NCI-H2196 treated with DMSO at 0.1 percent for 48 hours (cell line): ENCODE results near the gene AP4E1.
"Not testable (repeated sequence)": the region's sequence is repeated elsewhere in the genome, so short reads cannot be mapped to it uniquely, and the experiment has no call there.

Source experiments
- DNase-seq: peaks from one replicate; lab custom pipeline; 2025; ENCODE audit not compliant: unreplicated experiment; lab: John Stamatoyannopoulos, UW

The AP4E1 gene

DNA sequence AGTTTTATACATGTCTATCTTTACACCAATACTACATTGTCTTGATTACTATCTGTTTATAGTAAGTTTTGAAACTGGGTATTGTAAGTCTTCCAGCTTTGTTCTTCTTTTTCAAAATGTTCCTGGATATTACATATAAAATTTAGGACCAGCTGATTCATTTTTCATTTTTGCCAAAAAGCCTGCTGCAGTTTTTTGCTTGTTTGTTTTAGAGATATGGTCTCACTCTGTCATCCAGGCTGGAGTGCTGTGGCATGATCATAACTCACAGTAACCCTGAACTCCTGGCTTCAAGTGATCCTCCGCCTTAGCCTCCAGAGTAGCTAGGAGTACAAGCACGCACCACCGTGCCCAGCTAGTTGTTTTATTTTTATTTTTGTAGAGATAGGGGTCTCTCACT is 20.4 kb upstream of the AP4E1 start:
- no peak for DNase-seq

DNA sequence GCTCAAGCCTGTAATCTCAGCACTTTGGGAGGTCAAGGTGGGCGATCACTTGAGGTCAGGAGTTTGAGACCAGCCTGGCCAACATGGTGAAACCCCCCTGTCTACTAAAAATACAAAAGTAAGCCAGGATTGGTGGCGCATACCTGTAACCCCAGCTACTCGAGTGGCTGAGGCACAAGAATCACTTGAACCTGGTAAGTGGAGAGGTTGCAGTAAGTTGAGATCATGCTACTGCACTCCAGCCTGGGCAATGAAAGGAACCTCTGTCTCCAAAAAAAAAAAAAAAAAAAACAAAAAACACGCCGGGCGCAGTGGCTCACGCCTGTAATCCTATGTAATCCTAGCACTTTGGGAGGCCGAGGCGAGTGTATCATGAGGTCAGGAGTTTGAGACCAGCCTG is 18.9 kb upstream of the AP4E1 start:
- no peak for DNase-seq

DNA sequence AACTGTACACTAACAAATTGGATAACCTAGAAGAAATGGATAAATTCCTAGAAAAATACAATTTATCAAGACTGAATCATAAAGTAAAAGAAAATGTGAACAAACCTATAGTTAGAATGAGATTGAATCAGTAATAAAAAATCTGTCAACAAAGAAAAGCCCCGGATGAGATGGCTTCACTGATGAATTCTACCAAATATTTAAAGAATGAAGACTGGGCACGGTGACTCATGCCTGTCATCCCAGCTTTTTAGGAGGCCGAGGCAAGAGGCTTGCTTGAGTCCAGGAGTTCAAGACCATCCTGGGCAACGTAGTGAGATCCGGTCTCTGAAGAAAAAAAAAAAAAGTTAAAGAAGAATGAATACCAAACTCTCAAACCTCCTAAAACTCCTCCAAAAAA is 17.7 kb upstream of the AP4E1 start:
- no peak for DNase-seq

DNA sequence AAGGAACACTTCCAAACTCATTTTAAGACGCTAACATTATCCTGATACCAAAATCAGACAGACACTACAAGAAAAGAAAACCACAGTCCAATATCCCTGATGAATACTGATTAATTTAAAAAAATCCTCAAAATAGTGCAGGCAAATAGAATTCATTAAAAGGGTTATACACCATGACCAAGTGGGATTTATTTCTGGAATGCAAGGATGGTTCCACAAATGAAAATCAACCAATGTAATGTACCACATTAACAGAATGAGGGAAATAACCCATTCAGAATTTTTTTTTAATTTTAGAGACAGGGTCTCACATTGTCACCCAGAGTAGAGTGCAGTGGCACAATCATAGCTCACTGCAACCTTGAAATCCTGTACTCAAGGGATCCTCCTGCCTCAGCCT is 17.3 kb upstream of the AP4E1 start:
- no peak for DNase-seq

DNA sequence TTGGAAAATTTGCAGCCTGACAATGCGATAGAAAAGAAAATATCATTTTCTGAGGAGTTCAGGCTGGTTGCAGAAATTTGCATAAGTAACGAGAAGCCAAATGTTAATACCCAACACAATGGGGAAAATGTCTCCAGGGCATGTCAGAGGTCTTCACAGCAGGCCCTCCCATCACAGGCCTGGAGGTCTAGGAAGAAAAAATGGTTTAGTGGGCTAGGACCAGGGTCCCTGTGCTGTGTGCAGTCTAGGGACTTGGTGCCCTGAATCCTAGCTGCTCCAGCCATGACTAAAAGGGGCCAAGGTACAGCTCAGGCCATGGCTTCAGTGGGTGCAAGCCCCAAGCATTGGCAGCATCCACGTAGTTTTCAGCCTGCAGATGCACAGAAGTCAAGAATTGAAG is 14.5 kb upstream of the AP4E1 start:
- no peak for DNase-seq

DNA sequence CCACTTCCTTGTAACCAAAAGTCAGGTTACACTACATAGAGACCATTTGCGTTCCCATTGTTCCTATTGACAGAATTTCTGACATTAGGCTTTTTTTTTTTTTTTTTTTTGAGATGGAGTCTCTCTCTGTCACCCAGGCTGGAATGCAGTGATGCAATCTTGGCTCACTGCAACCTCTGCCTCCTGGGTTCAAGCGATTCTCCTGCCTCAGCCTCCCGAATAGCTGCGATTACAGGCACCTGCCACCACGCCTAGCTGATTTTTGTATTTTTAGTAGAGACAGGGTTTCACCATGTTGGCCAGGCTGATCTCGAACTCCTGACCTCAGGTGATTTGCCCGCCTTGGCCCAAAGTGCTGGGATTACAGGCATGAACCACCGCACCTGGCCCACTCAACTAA is 7.1 kb upstream of the AP4E1 start:
- not testable (repeated sequence) for DNase-seq

DNA sequence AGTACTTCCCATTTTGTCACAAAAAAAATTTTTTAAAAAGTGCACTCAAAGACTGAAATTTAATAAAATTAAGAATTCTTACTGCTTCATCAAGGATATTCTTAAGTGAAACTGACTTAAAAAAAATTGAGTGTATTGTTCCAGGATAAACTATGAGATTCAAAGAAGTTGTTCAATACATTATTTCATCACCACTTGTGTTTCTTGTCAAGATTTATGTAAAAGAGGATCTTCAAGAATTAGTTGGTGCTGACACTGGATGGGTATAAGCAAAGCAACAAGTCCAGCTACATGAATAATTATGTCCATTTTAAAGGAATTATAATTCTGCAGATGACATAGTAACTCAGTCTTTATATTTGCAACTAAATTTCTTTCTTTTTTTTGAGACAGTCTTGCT is 4.3 kb upstream of the AP4E1 start:
- no peak for DNase-seq

DNA sequence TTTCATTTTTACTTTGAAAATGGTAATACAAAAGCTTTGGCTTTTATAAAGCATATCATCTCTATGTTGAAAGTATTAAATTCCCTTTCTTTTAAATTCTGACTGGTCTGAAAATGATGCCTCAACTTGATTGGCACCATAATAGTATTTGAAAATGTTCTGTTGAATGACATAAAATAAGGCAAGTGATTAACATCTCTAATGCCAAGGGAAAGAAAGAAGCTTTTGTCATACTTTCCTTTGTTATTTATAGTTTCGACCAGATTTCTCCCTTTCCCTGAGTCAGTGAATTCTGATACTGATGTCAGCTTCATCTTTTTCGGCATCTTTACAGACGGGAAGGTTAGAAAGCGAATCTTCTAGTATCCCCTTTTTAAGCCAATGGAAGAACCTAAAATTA is 3.4 kb upstream of the AP4E1 start:
- no peak for DNase-seq

DNA sequence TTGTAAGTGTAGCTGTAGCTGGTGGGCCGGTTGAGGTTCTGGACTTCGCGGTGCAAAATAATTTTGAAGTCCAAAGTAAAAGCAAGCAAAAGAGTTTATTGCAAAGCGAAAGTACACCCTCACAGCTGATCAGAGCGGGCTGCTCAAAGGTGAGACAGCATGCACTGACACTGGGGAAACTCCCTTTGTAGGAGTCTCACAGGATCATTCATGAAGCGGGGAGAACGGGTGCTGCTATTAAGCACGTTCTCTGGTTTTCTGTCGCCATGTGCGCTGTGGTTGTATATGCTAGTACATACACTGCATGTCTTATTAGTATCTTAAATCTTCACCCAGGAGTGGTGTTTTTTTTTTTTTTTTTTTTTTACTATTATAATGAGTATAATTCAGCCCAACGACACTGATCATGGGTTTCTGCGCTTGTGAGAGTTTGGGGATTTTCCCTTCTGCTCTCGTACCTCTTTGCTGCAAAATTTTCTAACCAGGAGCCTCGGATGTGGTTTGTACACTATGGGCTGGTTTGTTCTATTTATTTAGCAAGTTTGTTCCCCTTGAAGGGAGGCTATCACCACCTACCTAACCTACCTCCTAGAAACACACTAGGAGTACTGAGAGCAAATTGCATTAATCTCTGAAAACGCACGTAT is 1.4 kb upstream of the AP4E1 start:
- DNase-seq: no peak

DNA sequence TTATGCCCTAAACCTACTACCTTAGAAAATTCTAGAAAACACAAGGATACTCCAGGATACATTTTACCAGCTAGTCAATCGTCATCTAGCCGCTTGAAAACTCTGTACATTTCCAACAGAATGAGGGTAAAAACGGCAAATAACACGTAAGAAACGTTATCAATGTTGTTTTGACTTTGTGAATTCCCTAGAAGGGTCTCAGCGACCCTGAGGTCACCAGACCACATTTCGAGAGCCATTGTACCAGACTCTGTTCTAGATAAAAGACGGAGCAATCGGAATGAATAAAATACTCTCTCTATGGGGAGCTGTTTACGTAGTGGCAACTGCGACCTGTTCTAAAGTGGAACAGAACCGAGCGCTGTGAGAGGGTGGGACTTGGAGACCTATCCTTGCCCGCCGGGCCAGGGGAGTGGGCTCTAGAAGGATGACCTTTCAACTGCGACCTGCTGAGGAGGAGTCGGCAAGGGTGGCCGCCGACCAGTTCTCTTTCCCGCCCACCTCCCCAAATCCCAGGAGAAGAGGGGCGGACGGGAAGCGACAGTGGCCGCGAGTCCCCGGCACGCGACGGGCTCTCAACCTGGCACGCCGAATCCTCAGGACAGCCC is 778 bp upstream of the AP4E1 start:
- DNase-seq: no peak

DNA sequence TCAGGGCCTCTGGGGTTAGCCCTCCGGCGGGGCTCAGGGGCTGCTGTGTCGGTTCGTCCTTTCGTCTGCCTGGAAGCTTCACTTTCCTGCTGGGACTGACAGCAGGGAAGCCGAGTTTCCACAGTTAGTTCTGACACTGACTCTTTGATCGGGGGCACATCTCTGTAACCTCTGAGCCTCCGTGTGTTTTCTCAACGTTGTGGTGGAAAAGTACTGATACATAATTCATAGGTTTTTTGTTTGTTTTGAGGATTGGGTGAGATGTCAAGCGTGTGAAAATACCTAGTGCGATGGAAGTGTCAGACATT is 481 bp downstream of the AP4E1 start:
- no peak for DNase-seq

DNA sequence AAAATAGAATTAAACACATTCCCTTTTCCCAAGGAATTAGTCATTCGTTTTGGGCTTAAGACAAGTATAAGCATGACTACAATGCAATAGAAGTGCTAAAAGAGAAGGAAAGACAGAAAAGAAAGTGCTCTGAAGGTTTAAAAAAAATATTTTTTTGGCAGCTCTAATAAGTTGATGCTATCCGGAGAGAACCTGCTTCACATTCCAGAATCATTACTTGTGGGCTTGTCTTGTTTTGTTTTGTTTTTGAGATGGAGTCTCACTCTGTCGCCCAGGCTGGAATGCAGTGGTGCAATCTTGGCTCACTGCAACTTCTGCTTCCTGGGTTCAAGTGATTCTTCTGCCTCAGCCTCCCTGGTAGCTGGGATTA is 1.9 kb downstream of the AP4E1 start:
- DNase-seq: not testable (repeated sequence)

DNA sequence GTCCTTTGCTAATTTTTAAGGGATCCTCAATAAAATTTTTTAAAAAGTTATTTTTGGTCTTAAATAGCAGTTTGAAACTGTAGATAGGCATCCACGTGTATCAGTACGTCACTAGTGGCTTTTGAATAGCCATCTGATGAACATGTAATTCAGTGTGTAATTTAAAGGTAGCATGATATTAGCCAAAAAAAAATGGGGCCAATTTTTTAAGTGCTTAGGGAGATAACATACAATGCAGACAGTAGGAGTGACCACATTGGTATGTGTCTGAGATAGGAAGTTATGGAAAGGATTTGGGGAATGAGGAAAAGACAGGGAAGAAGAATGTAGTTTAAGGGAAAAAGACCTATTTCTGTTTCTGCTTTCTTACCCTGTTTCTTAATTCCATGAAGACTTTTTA is 2.5 kb downstream of the AP4E1 start:
- no peak for DNase-seq

DNA sequence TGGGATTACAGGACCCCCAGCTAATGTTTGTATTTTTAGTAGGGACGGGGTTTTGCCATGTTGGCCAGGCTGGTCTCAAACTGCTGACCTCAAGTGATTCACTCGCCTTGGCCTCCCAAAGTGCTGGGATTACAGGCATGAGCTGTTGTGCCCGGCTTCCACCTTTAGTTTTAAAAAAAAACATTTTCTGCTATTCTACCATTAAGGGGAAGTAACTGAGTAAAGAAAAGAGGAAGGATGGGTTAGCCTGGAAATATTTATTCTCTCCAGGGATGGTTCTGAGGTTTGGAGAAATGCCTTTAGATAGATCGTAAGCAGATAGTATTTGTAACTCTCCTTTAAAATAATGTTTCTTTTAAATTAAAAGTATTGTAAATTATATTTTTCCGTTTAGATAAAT is 3.1 kb downstream of the AP4E1 start:
- no peak for DNase-seq

DNA sequence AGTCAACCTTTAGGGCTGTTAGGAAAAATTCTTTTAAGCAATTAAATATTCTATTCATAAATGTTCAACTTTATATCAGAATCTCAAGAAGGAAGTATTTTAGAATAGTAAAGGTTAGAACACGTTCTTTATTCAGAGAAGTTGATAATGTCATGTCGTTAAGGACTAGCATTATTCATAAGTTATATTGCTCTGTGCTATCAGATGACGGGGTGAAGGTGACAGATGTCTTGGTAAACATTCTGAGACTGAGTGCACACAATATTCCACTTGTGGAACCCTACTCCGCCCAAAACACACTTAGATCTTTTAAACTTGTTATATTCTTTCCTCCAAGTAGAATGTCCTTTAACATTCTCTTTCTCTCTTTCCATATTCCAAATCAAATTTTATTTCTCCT is 7.9 kb downstream of the AP4E1 start:
- no peak for DNase-seq

DNA sequence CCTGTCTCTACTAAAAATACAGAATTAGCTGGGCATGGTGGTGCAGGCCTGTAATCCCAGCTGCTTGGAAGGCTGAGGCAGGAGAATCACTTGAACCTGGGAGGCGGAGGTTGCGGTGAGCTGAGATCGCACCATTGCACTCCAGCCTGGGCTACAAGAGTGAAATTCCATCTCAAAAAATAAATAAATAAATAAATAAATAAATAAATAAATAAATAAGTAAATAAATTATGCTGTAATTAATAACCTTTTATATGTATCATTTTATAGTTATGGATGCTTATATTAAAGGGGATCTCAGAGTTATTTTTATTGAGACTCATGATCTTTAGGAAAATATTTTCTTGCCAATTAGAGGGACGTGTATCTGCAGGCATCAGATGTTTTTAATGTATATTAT is 10.9 kb downstream of the AP4E1 start:
- DNase-seq: not testable (repeated sequence)

DNA sequence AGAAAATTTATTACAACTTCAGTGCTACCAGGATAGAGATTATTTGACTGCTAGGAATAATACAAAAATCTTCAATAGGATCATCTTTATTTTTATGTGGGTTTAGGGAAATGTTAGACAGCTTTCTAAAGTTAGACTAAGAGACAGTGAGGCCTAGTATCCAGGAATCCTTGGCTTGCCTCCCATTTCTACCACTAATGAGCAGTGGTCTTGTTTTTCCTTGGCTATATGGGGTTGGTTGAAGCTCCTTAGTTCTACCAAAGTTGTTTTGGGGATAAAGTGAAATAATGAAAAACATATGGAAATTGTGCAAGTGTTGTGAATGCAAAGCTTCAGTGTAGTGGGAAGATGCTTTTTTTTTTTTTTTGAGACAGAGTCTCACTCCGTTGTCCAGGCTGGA is 16.8 kb downstream of the AP4E1 start:
- no peak for DNase-seq

DNA sequence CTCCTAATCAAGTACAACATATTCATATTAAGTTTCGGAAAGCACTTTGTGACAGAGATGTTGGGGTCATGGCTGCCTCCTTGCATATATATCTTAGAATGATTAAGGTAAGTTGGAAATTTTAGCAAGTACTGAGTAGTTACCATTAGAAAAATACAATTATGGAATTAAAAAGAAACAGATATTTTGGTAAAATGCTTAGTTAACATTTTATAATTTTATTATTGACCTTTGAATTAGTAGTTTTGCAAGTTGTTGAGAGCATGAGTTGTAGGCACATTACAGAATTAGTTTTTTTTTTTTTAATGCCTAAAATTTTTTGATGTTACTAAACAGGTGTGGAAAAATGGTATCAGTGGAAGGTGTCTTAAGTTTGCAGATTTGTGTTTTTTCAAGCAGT is 20.6 kb downstream of the AP4E1 start:
- no peak for DNase-seq

DNA sequence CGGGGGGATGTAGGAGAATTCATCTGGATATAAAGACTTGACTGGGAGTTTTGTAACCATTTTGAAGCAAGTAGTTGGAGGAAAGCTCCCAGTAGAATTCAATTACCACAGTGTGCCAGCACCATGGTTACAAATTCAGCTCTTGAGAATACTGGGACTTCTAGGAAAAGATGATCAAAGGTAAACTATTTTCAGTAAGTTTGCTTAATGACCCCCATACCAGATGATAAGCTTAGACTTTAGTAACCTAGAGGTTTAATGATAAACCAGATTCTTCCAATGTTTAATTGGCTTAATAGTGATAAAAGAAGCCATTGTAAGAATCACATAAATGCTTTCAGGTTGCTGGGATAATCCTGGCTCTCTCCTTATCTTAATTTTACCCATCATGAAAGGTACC is 22.3 kb downstream of the AP4E1 start:
- no peak for DNase-seq

DNA sequence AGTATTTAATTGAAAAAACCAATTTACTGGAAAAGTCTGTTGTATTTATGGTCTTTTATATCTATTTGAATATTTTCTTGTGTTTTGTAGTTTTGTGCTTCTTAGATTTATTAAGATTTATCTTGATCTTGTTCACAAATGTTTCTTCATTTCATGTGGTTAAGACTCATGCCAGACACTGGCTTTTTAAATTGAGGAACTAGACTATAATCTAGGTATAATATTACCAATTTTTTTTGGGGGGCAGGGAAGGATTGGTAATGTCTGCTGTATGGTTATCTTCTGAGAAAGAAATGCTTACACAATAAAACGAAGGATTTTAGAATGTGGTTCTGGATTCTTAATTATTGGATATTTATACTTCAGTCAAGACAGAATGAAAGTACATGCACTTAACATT is 24.9 kb downstream of the AP4E1 start:
- no peak for DNase-seq

DNA sequence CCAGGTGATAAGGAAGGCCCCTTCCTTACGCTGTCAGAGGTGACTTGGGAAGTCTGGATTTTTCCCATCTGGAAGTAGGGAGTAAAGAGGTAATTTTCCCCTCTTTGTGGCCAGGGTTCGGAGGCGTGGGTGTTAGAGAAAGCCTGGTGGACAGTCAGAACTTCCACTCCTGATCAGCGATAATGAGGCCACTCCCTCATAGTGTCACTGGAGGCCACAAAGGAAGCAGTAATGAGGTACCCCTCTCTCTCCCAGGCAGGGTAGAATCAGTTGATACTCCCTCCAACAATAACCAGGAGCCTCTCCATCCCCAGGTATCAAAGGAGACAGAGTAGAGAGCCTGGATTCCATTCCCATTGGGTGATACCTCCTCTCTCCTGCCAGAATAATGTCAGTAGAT is 30.0 kb downstream of the AP4E1 start:
- no peak for DNase-seq

DNA sequence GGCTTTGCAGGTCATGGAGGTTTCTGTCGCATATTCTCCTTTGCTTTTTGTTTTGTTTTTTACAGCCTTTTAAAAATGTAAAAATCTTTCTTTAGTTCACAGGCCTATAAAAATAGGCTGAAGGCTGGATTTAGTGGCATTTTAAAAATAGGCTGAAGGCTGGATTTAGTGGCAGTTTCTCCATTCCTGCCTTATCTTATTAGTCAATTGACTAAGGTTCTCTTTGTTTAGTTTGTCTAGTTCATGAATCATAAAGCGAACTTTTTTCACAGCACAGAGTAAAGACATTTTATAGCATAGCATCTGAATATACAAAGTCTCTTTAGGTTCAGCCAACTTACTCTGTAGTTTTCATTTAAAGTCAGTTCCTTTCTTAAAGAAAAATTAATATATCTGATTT is 31.4 kb downstream of the AP4E1 start:
- no peak for DNase-seq

DNA sequence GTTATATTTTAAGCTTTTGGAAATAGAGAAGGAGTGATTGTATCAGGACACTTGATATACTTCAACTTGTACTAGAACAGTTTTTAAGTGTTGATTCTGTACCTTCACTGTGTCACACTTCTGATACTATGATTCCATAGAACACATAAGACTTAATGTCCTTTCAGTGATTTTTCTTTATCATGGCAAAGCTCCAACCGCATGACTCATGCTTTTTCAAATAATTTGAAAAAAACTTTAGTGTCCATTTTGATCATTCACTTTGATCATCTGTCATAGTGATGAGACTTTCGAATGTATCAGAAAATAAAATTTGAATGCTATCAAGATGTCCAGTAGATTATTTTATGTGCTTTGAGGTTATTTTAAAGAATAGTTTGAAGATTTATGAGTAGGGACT is 32.0 kb downstream of the AP4E1 start:
- DNase-seq: no peak

DNA sequence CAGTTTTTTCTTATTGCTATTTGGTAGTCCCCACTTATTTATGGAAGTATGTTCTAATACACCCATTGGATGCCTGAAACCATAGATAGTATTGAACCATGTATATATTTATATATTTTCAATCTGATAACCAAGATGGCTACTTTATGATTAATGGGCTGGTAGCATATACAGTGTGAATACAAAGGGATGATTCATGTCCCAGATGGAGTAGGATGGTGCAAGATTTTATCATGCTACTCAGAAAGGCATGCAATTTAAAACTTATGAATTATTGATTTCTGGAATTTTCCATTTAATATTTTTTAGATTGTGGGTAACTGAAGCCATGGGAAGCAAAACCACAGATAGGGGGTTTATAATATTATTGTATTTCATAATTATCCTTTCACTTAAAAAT is 35.2 kb downstream of the AP4E1 start:
- no peak for DNase-seq
